ENCODE data around the gene TMPRSS12.
"Not testable (repeated sequence)": the region's sequence is repeated elsewhere in the genome, so short reads cannot be mapped to it uniquely, and the experiment has no call there.

The TMPRSS12 gene

DNA sequence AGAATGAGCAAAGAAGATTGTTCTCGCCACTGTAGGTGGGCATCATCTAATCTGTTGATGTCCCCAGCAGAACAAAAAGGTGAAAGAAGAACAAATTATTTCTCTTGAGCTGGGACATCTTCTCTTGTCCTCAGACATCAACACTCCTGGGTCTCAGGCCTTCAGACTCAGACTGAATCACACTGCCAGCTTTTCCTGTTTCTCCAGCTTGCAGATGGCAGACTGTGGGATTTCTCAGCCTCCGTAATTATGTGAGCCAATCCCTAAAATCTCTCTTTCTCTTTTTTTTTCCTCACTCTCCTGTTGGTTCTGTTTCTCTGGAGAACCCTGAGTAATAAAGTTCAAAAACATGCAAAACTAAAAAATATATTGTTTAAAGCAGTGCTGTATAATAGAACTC is 3.7 kb upstream of the TMPRSS12 start:
- ChIA-PET POLR2A (no interaction called here), CTCF (no interaction called here)
- no peak for DNase-seq (ENCODE audit: extremely low spot score)
- TF ChIP-seq SUZ12 (IDR thresholded peaks at IDR 0.05) (no peak), ZNF384 (IDR thresholded peaks at IDR 0.05) (no peak)
- TF ChIP-seq, protein P1, sequence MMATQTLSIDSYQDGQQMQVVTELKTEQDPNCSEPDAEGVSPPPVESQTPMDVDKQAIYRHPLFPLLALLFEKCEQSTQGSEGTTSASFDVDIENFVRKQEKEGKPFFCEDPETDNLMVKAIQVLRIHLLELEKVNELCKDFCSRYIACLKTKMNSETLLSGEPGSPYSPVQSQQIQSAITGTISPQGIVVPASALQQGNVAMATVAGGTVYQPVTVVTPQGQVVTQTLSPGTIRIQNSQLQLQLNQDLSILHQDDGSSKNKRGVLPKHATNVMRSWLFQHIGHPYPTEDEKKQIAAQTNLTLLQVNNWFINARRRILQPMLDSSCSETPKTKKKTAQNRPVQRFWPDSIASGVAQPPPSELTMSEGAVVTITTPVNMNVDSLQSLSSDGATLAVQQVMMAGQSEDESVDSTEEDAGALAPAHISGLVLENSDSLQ (IDR thresholded peaks at IDR 0.05), result no peak

DNA sequence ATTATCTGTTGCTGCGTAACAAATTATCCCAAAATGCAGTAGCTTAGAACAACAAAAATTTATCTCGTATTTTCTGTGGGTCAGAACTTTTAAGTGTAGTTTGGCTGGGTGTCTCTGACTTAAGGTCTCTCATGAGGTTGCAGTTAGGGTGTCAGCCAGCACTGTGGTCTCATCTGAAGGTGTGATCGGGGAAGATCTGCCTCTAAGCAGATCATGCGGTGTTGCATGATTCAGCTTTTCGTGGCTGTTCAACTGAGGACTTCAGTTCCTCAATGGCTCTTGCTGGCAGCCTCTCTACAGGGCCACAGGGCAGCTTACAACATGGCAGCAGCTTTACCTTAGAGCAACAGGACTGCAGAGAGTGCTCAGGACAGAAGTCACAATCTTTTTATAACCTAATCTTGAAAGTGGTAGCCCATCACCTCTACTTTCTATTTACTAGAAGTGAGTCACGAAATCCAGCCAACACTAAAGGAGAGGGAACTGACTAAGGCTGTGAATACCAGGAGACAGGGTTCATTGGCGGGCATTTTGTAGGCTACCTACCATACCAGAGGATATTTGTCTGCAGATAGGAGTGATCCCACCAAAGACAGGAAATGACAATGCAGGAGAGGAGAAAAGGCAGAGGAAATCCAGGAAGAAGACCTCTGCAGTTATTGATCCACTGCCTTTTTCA is 1.8 kb upstream of the TMPRSS12 start:
- DNase-seq (ENCODE audit: extremely low spot score), result no peak
- ChIA-PET POLR2A (no interaction called here), CTCF (no interaction called here)
- TF ChIP-seq TARDBP (IDR thresholded peaks at IDR 0.05), result no peak
- TF ChIP-seq ZNF384 (IDR thresholded peaks at IDR 0.05), result no peak
- TF ChIP-seq CTBP1 (IDR thresholded peaks at IDR 0.05; ENCODE audit: borderline replicate concordance), result no peak
- TF ChIP-seq HDGF (IDR thresholded peaks at IDR 0.05; ENCODE audit: borderline replicate concordance), result no peak
- no peak for TF ChIP-seq FOXK2 (IDR thresholded peaks at IDR 0.05)
- TF ChIP-seq SUZ12 (IDR thresholded peaks at IDR 0.05), result no peak
- no peak for TF ChIP-seq LEF1 (IDR thresholded peaks at IDR 0.05; ENCODE audit: borderline replicate concordance)
- no peak for TF ChIP-seq FOXM1 (IDR thresholded peaks at IDR 0.05; ENCODE audit: borderline replicate concordance)
- no peak for TF ChIP-seq ELF4 (IDR thresholded peaks at IDR 0.05)
- no peak for TF ChIP-seq FOXA1 (IDR thresholded peaks at IDR 0.05)
- no peak for TF ChIP-seq L3MBTL2 (conservative IDR thresholded peaks at IDR 0.05)
- no peak for TF ChIP-seq NFRKB (IDR thresholded peaks at IDR 0.05)
- no peak for TF ChIP-seq ARNT (IDR thresholded peaks at IDR 0.05)
- TF ChIP-seq, protein P1 (IDR thresholded peaks at IDR 0.05), result no peak
- TF ChIP-seq SP1 (IDR thresholded peaks at IDR 0.05), result no peak
- no peak for TF ChIP-seq BHLHE40 (IDR thresholded peaks at IDR 0.05; ENCODE audit: borderline replicate concordance)

DNA sequence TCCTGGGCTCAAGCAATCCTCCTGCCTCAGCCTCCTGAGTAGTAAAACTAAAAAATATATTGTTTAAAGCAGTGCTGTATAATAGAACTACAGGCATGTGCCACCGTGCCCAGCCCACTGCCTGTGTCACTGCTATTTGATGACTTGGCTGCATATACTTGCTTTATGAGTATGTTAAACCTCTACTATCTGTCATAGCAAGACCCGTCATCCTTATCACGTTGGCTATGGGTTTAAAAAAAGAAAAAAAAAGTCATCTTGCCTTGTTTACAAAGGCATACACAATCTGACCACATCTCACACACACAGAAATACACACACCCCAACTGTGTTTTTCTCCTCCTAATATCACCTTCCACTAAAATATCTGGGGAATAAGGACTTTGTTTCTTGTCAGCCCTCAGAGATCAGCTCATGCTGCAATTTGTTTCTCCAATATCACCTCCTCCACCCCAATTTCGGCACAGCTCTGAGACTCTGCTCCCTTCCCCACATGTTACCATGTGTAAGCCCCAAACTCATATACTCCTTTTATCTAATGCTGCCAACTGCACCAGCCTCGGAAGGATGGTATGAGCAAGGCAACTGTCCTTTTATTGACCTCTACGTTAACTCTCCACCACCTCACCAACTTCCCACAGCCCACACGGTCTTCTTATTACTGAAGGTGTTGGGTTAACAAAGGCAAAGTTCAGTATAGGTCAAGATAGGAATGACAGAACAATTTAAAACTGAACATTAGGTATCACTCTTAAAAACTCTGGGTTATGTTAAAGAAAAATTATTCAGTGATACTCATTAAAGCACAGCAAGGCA is 802 bp upstream of the TMPRSS12 start:
- ChIA-PET POLR2A (no interaction called here), CTCF (no interaction called here)
- TF ChIP-seq, protein P1 (IDR thresholded peaks at IDR 0.05), result no peak
- TF ChIP-seq SUZ12 (IDR thresholded peaks at IDR 0.05) (no peak), FOXK2 (IDR thresholded peaks at IDR 0.05) (no peak), ARNT (IDR thresholded peaks at IDR 0.05) (no peak), HDGF (IDR thresholded peaks at IDR 0.05; ENCODE audit: borderline replicate concordance) (no peak), TARDBP (IDR thresholded peaks at IDR 0.05) (no peak), FOXA1 (IDR thresholded peaks at IDR 0.05) (no peak), SP1 (IDR thresholded peaks at IDR 0.05) (no peak), CTBP1 (IDR thresholded peaks at IDR 0.05; ENCODE audit: borderline replicate concordance) (no peak), LEF1 (IDR thresholded peaks at IDR 0.05; ENCODE audit: borderline replicate concordance) (no peak), ZNF384 (IDR thresholded peaks at IDR 0.05) (no peak), NFRKB (IDR thresholded peaks at IDR 0.05) (no peak), L3MBTL2 (conservative IDR thresholded peaks at IDR 0.05) (no peak)
- DNase-seq (ENCODE audit: extremely low spot score), result no peak

DNA sequence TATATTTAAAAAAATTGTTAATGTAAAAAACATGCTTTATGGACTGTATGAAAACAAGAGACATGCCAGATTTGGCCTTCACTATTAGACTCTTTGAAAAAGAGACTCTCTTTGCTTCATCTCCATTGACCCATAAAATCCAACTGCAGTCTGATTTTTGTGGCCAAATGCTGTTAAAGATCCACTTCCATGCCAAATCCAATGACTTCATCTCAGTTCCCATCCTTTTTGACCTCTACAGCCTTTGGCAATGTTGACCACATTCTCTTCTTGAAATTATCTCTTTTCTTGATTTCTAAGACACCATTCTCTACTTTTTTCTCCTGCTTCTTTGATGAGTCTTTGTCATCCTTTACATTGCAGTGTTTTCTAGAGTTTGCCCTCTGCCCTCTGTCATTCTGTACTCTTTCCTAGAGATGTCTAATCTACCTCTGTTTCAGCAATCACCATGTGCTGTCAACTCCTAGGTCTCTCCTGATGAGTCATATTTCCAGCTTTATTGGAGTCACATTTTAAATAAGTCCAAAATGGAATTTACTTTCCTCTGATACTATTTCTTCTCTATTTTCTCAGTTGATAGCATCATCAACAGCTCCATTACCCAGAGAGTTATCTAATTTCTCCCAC is 2.4 kb downstream of the TMPRSS12 start:
- DNase-seq (ENCODE audit: extremely low spot score), result no peak
- ChIA-PET CTCF (interaction anchor here (0.6 kb wide), 1 partner anchor 18 kb away, joined by 8 read pairs; no protein-coding TSS in a partner anchor), POLR2A (no interaction called here)
- TF ChIP-seq ARNT (IDR thresholded peaks at IDR 0.05) (no peak), FOXA1 (IDR thresholded peaks at IDR 0.05) (no peak), ZNF384 (IDR thresholded peaks at IDR 0.05) (no peak), LEF1 (IDR thresholded peaks at IDR 0.05; ENCODE audit: borderline replicate concordance) (no peak), HDGF (IDR thresholded peaks at IDR 0.05; ENCODE audit: borderline replicate concordance) (no peak), L3MBTL2 (conservative IDR thresholded peaks at IDR 0.05) (no peak), FOXM1 (IDR thresholded peaks at IDR 0.05; ENCODE audit: borderline replicate concordance) (no peak), CTBP1 (IDR thresholded peaks at IDR 0.05; ENCODE audit: borderline replicate concordance) (no peak), ELF4 (IDR thresholded peaks at IDR 0.05) (no peak), NFRKB (IDR thresholded peaks at IDR 0.05) (no peak), SUZ12 (IDR thresholded peaks at IDR 0.05) (no peak), BHLHE40 (IDR thresholded peaks at IDR 0.05; ENCODE audit: borderline replicate concordance) (no peak), FOXK2 (IDR thresholded peaks at IDR 0.05) (no peak), TARDBP (IDR thresholded peaks at IDR 0.05) (no peak)
- TF ChIP-seq, protein P1 (IDR thresholded peaks at IDR 0.05), result no peak

DNA sequence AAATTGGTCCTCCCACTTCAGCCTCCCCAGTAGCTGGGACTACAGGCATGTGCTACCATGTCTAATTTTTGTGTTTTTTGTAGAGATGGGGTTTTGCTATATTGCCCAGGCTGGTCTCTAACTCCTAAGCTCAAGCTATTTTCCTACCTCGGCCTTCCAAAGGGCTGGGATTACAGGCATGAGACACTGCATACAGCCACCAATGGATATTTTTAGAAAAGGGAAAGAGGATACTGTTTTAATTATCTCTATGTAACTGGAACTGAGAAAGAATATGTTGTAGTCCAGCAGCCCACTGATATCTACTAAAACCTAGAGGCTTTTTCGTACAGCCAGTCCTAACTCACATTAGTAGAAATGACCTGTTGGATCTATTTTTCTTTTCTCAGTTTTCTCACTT is 6.2 kb downstream of the TMPRSS12 start:
- POLR2A ChIA-PET, result no interaction called here
- DNase-seq (ENCODE audit: extremely low spot score), result no peak
- CTCF ChIA-PET, result no interaction called here
- TF ChIP-seq SP1 (IDR thresholded peaks at IDR 0.05), result no peak
- no peak for TF ChIP-seq SUZ12 (IDR thresholded peaks at IDR 0.05)
- no peak for TF ChIP-seq ZNF384 (IDR thresholded peaks at IDR 0.05)
- TF ChIP-seq, protein P1 (IDR thresholded peaks at IDR 0.05), result no peak
- TF ChIP-seq ELF4 (IDR thresholded peaks at IDR 0.05), result no peak
- TF ChIP-seq BHLHE40 (IDR thresholded peaks at IDR 0.05; ENCODE audit: borderline replicate concordance), result no peak
- TF ChIP-seq ARNT (IDR thresholded peaks at IDR 0.05), result no peak
- TF ChIP-seq LEF1 (IDR thresholded peaks at IDR 0.05; ENCODE audit: borderline replicate concordance), result no peak
- TF ChIP-seq FOXM1 (IDR thresholded peaks at IDR 0.05; ENCODE audit: borderline replicate concordance), result no peak
- no peak for TF ChIP-seq CTBP1 (IDR thresholded peaks at IDR 0.05; ENCODE audit: borderline replicate concordance)
- no peak for TF ChIP-seq FOXA1 (IDR thresholded peaks at IDR 0.05)
- no peak for TF ChIP-seq HDGF (IDR thresholded peaks at IDR 0.05; ENCODE audit: borderline replicate concordance)
- no peak for TF ChIP-seq TARDBP (IDR thresholded peaks at IDR 0.05)
- TF ChIP-seq L3MBTL2 (conservative IDR thresholded peaks at IDR 0.05), result no peak
- no peak for TF ChIP-seq FOXK2 (IDR thresholded peaks at IDR 0.05)
- no peak for TF ChIP-seq NFRKB (IDR thresholded peaks at IDR 0.05)

DNA sequence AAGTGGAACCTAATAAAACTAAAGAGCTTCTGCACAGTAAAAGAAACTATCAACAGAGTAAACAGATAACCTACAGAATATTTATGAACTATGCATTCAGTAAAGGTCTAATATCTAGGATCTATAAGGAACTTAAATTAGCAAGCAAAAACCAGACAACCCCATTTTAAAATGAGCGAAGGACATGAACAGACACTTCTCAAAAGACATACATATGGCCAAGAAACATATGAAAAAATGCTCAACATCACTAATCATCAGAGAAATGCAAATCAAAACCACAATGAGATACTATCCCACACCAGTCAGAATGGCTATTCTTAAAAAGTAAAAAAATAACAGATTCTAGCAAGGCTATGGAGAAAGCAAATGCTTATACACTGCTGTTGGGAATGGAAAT is 12.5 kb downstream of the TMPRSS12 start:
- POLR2A ChIA-PET; DNase-seq (ENCODE audit: extremely low spot score); CTCF ChIA-PET: not testable (repeated sequence)

DNA sequence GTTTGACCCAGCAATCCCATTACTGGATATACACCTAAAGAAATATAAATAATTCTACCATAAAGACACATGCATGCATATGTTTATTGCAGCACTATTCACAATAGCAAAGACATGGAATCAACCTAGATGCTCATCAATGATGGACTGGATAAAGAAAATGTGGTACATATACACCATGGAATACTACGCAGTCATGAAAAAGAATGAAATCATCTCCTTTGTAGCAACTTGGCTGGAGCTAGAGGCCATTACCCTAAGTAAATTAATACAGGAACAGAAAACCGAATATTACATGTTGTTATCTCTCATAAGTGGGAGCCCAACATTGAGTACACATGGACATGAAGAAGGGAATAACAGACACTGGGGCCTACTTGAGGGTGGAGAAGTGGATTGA is 13.0 kb downstream of the TMPRSS12 start:
- DNase-seq (ENCODE audit: extremely low spot score); POLR2A ChIA-PET; CTCF ChIA-PET: not testable (repeated sequence)

Measured in HEK293T (cell line).